Ovary (tissue), 9 donors: Measurements from ENCODE around the gene FEZF1. TPM values are rescaled to one million over a fixed set of nuclear protein-coding genes. Genes with fewer than 3 reads are reported as not detected.
"Not testable (repeated sequence)": the region's sequence is repeated elsewhere in the genome, so short reads cannot be mapped to it uniquely, and the experiment has no call there.

ENCODE experiments used
- DNase-seq, 5 donors: peaks; one replicate each; pipeline ENCODE4 v3.0.0-alpha.2; 2019 to 2020
- H3K27ac ChIP-seq, 2 donors: fragments of 200-600 bp; one replicate each; pipeline versions ENCODE4 v1.5.1 to v1.8.0; 2019 to 2022
- H3K27me3 ChIP-seq: fragments of 200-600 bp; one replicate; pipeline ENCODE4 v1.8.0; 2022
- H3K36me3 ChIP-seq: fragments of 200-600 bp; sonication (generic); one replicate; pipeline ENCODE4 v1.5.1; 2019
- H3K4me1 ChIP-seq: one replicate; pipeline ENCODE4 v1.8.1; 2013; ENCODE audit warnings: mild to moderate bottlenecking, moderate library complexity; ENCODE audit not compliant: insufficient read depth
- H3K4me3 ChIP-seq: fragments of 200-600 bp; sonication (generic); one replicate; pipeline ENCODE4 v1.5.1; 2017
- H3K9me3 ChIP-seq, 2 donors: fragments of 200-600 bp in 1 of 2; sonication (generic) in 1 of 2; one replicate each; pipeline versions ENCODE4 v1.5.1 to v1.8.1; 2013 to 2019; ENCODE audit warnings: mild to moderate bottlenecking in 1 of 2, moderate library complexity in 1 of 2
- CTCF ChIP-seq, 3 donors: fragments of 450-650 bp in 2 of 3; fragments of 200-600 bp in 1 of 3; IDR thresholded peaks; one replicate each; pipeline versions ENCODE4 v1.5.1 to v1.8.0; 2016 to 2022; ENCODE audit warnings: antibody characterized with exemption in 3 of 3, mild to moderate bottlenecking in 1 of 3
- EP300 ChIP-seq: sonication (generic); formaldehyde crosslinking; IDR thresholded peaks from one replicate; pipeline ENCODE4 v1.6.1; 2017; ENCODE audit warnings: antibody characterized with exemption
- POLR2A ChIP-seq: fragments of 450-650 bp; IDR thresholded peaks from one replicate; pipeline ENCODE4 v1.6.1; 2017; ENCODE audit warnings: antibody characterized with exemption, mild to moderate bottlenecking, moderate library complexity
- WGBS, 3 donors: extraction: QIAGEN DNeasy Blood & Tissue Kit in 1 of 3; methylation state at CpG; one replicate each; pipeline versions ENCODE4 v1.1.5 to v1.1.7; 2013 to 2017; 5-methylcytosine and 5-hydroxymethylcytosine counted together
- intact Hi-C, 4 donors: fragments of 100-400 bp; cut with DNase I; formaldehyde crosslinking; loops; one replicate each; pipeline versions ENCODE4 v1.11.0 to v1.15.1; 2022 to 2023
- polyA plus RNA-seq, 2 donors: library from polyadenylated mRNA; stranded (reverse); fragments of 200-250 nt in 1 of 2; fragments of 350-450 nt in 1 of 2; fragmentation: Illumina TruSeq in 1 of 2; extraction: RNeasy Lipid Tissue Mini Kit (QIAGEN cat#74804) in 1 of 2; gene quantifications; one replicate each; pipeline ENCODE4 v1.2.3, GENCODE V29; 2013 to 2014
- total RNA-seq, 7 donors: library from RNA; depleted of rRNA in 2 of 7; stranded (reverse); fragments of >200 nt in 2 of 7; fragmentation: NEBNext Ultra II Directional in 3 of 7; extraction: Animal tissue kit (Norgen Biotek cat#: 25700) in 3 of 7; gene quantifications; one replicate each; pipeline versions ENCODE4 v1.1.0 to v1.2.4, GENCODE V29; 2016 to 2023
- donor health status: DM: no; HTN: no; CAD: no; lungs with moderate emphysema.
- donor health status: DM: no; HTN: no; CAD: no.
- donor health status: Bipolar disorder and iron deficiency.
- donor health status: DM: yes; HTN: yes; CAD: no.
- donor health status: DM: no; HTN: no; CAD: no.
- donor health status: DM: yes; HTN: yes; CAD: no.

Gene FEZF1
- total and polyA plus RNA-seq, 9 donors: not detected

- no peaks in the 10 kb centered on the region for H3K9me3 ChIP-seq
Observed at GRCh38 chr7:122298618-122299017, 5.9 kb downstream of the FEZF1 start.

GRCh38 chr7:122298131-122298530 lies 6.4 kb downstream of the FEZF1 start:
- 36 to 51% (median 39%) methylated on average over 2 of the region's 2 CpGs for WGBS, 3 donors
- intact Hi-C loops: no loop called here
- H3K9me3 ChIP-seq: no peaks in the 10 kb centered on the region
- no peaks in the 10 kb centered on the region for H3K36me3 ChIP-seq
- TF ChIP-seq EP300: no peak
- no peak for TF ChIP-seq CTCF (IDR thresholded peaks at IDR 0.05)
- no peak for TF ChIP-seq POLR2A
- DNase-seq: no peak
- no peak overlapping the region for H3K27ac ChIP-seq
- peaks cover 3% of the 10 kb centered on the region for H3K4me1 ChIP-seq
- peaks cover 6% of the 10 kb centered on the region for H3K27me3 ChIP-seq
- no peak overlapping the region for H3K4me3 ChIP-seq

More at GRCh38 chr7:122298618-122299017, 5.9 kb downstream of the FEZF1 start:
- H3K27me3 ChIP-seq: peaks cover 6% of the 10 kb centered on the region
- intact Hi-C loops: no loop called here
- 75 to 85% (median 78%) methylated on average over 2 of the region's 2 CpGs for WGBS, 3 donors
- H3K36me3 ChIP-seq: no peaks in the 10 kb centered on the region
- H3K27ac ChIP-seq: no peak overlapping the region
- no peak for TF ChIP-seq EP300
- no peak for TF ChIP-seq POLR2A
- no peak for TF ChIP-seq CTCF (IDR thresholded peaks at IDR 0.05)
- no peak overlapping the region for H3K4me3 ChIP-seq
- DNase-seq: no peak
- peaks cover 3% of the 10 kb centered on the region for H3K4me1 ChIP-seq

GRCh38 chr7:122291189-122291588 lies 13.4 kb downstream of the FEZF1 start:
- intact Hi-C loops: no loop called here
- no peak overlapping the region for H3K4me3 ChIP-seq
- TF ChIP-seq EP300: no peak
- WGBS, 3 donors: 86 to 91% (median 90%) methylated on average over 2 of the region's 2 CpGs
- H3K9me3 ChIP-seq: no peaks in the 10 kb centered on the region
- no peak overlapping the region for H3K27ac ChIP-seq
- no peak for DNase-seq
- H3K27me3 ChIP-seq: no peaks in the 10 kb centered on the region
- H3K36me3 ChIP-seq: no peaks in the 10 kb centered on the region
- H3K4me1 ChIP-seq: no peaks in the 10 kb centered on the region

GRCh38 chr7:122290476-122290875 lies 14.1 kb downstream of the FEZF1 start:
- no peaks in the 10 kb centered on the region for H3K27me3 ChIP-seq
- H3K4me3 ChIP-seq: no peak overlapping the region
- DNase-seq: no peak
- intact Hi-C loops: no loop called here
- no peaks in the 10 kb centered on the region for H3K9me3 ChIP-seq
- H3K36me3 ChIP-seq: no peaks in the 10 kb centered on the region
- H3K4me1 ChIP-seq: no peaks in the 10 kb centered on the region
- 84 to 89% (median 88%) methylated on average over 1 of the region's 1 CpG for WGBS, 3 donors
- no peak overlapping the region for H3K27ac ChIP-seq
- TF ChIP-seq CTCF (IDR thresholded peaks at IDR 0.05) (no peak), EP300 (no peak), POLR2A (no peak)

GRCh38 chr7:122289426-122289825 lies 15.1 kb downstream of the FEZF1 start:
- no peak overlapping the region for H3K4me3 ChIP-seq
- no peaks in the 10 kb centered on the region for H3K9me3 ChIP-seq
- H3K36me3 ChIP-seq: no peaks in the 10 kb centered on the region
- WGBS, 3 donors: 78 to 95% (median 95%) methylated on average over 1 of the region's 1 CpG
- TF ChIP-seq POLR2A (no peak), CTCF (IDR thresholded peaks at IDR 0.05) (no peak), EP300 (no peak)
- H3K27ac ChIP-seq: no peak overlapping the region
- DNase-seq: no peak
- intact Hi-C loops: no loop called here
- no peaks in the 10 kb centered on the region for H3K4me1 ChIP-seq
- no peaks in the 10 kb centered on the region for H3K27me3 ChIP-seq

- H3K27me3 ChIP-seq, H3K9me3 ChIP-seq, H3K4me1 ChIP-seq, H3K4me3 ChIP-seq, intact Hi-C loops, H3K27ac ChIP-seq, DNase-seq, H3K36me3 ChIP-seq: not testable (repeated sequence)
- 85 to 94% (median 94%) methylated on average over 16 to 17 of the region's 24 CpGs for WGBS, 3 donors
Observed at GRCh38 chr7:122284608-122285007, 19.9 kb downstream of the FEZF1 start.
